Activated CD4-positive, CD25-positive, alpha-beta regulatory T cell treated with anti-CD3 and anti-CD28 coated beads, Interleukin-2, amount 50 U/mL, for 16 hours (primary cell): ENCODE results near the gene HK2.
"Not testable (repeated sequence)": the region's sequence is repeated elsewhere in the genome, so short reads cannot be mapped to it uniquely, and the experiment has no call there.

Experiments
- DNase-seq: peaks from one replicate; pipeline ENCODE4 v3.0.0-alpha.2; 2020; ENCODE audit warnings: low read depth, low spot score

Gene HK2

GRCh38 chr2:74877376-74877775, 43.4 kb downstream of the HK2 start:
- DNase-seq, result no peak

- DNase-seq, result no peak
Observed at GRCh38 chr2:74877781-74878433, 44.0 kb downstream of the HK2 start.

DNA sequence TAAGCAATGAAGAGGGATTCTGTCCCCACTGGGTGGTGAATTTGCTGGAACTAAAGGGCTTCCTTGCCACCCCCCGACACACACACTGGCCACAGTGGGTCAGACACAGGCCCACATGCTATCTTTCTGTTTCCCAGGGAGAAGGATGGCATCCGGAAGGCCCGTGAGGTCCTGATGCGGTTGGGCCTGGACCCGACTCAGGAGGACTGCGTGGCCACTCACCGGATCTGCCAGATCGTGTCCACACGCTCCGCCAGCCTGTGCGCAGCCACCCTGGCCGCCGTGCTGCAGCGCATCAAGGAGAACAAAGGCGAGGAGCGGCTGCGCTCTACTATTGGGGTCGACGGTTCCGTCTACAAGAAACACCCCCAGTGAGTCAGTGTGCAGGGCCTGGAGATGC, 44.6 kb downstream of the HK2 start:
- DNase-seq, result no peak

DNA sequence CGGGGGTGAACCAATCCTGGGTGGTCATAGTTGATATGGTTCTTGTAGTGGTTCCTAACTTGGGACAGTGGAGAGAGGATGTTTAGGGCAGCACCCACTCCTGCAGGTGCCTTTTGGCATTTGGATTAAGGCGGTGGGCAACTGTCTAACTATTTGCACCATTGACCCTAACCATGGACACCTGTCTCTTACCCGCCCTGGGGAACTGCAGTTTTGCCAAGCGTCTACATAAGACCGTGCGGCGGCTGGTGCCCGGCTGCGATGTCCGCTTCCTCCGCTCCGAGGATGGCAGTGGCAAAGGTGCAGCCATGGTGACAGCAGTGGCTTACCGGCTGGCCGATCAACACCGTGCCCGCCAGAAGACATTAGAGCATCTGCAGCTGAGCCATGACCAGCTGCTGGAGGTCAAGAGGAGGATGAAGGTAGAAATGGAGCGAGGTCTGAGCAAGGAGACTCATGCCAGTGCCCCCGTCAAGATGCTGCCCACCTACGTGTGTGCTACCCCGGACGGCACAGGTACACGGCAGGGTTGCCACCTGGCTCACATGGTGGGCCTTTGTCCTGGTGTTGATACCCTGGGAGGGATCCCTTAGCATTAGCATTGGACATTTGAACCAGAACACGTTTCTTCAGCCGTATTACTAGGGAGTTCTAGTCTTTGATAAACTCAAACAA, 46.3 kb downstream of the HK2 start:
- DNase-seq, result no peak

DNA sequence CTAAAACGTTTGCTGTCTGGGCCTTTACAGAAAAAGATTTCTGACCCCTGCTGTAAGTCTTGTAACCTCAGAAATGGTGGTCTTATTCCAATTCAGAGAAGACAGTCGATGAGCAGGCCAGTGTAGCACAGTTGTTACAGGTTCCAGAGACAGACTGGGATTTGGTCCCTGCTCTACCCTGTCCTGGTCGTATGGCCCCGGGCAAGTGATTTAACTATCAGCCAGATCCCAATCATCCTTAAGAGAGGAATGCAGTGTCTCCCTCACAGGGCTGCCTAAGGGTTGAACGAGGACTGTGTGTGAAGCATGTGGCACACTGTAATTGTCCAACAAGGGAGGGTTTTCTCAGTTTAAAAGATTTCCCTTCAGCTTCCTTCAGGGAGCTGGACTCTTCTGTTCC, 47.2 kb downstream of the HK2 start:
- no peak for DNase-seq

- no peak for DNase-seq
Observed at GRCh38 chr2:74881626-74882298, 47.8 kb downstream of the HK2 start.

DNA sequence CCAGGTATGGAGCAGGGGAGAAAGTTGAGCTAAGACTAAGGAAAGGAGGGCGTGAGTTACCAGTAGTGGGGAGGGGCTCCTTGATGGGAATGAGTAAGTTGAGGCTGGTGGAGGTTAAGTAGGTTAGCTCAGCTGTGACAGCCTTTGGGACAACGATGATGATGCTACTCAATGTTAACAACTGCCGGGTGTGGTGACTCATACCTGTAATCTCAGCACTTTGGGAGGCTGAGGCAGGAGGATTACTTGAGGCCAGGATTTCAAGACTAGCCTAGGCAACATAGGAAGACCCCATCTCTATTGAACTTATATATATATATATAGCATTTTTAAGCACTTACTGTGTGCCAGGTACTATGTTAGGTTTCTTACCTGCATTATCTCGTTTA, 48.4 kb downstream of the HK2 start:
- no peak for DNase-seq

DNA sequence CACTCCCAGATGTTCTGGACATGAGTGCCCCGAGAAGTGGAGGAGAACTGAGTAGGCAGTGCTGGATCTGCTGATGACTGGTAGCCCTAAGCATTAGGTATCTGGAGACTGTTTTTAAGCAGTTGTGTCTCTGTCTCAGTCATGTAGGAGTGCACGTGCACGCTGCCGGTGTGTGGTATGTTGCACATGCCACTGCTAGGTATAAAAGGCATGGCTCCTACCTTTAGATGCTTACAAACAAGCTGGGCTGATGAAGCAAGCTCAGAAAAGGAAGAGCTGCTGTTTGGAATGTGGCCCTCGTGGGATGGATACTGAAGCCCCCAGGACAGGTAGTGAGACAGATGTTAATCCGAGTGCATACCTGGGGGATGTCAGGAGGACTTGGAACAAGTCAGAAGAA, 49.1 kb downstream of the HK2 start:
- DNase-seq, result no peak

GRCh38 chr2:74884118-74884762, 50.3 kb downstream of the HK2 start:
- DNase-seq, result no peak

DNA sequence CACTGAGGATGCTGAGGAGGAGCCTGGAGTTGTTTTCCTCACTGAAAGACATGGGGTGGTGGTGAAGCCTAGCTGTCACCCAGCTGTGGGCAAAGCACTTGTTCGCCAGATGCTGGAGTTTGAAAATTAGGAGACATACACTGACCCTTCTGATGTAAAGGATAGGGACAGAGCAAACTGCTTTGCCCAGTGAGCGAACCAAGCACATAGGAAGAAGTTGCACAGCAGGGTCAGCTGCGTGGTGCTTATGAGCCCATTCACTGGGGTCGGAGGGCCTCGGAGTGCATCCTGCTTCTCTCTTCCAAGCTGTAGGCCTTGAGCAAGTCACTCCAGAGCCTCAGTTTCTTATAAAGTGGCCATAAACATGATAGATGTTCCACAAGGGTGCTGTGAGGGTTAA, 50.9 kb downstream of the HK2 start:
- no peak for DNase-seq

GRCh38 chr2:74886251-74886650, 52.3 kb downstream of the HK2 start:
- no peak for DNase-seq

DNA sequence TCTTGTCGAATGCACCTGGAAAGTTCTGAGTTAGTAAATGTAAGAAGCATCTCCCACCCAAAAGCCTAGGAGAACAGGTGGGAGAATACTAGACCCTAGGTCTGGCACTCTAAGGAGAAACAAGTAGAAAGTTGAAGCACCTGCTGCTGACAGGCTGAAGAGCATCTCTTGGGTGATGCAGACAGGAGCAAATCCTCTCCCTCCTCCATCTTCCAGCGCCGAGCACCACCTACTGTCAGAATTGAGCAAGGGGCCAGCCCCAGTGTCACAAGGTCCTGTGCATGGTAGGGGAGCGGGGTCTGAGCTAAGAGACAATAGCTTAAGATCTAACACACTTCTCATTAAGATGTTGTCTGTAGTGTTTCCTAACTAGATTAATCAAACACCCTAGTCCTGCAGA, 52.9 kb downstream of the HK2 start:
- no peak for DNase-seq

DNA sequence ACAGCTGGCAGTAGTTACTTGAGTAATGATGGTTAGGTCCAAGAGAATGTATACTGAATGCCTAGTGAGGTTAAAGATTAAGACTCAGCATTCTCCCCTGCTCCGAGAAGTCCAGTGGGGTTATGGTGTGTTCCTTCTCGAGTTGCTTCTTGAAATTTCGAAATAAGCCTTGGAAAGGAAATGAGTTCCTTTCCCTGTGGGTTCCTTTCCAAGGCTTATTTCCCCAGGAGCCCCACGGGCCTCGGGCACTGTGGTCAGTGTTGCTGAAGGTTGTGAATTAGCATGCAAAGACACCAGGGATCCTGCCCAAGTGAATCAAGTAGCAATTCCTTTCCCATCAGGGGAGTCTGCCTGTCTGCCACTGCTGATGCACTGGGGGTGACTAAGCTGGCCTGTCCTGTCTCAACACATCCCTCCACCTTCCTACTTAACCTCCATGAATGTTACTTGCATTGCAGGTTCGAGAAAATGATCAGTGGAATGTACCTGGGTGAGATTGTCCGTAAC, 53.6 kb downstream of the HK2 start:
- no peak for DNase-seq

- no peak for DNase-seq
Observed at GRCh38 chr2:74887960-74888700, 54.2 kb downstream of the HK2 start.

- DNase-seq, result no peak
Observed at GRCh38 chr2:74889159-74889558, 55.2 kb downstream of the HK2 start.

DNA sequence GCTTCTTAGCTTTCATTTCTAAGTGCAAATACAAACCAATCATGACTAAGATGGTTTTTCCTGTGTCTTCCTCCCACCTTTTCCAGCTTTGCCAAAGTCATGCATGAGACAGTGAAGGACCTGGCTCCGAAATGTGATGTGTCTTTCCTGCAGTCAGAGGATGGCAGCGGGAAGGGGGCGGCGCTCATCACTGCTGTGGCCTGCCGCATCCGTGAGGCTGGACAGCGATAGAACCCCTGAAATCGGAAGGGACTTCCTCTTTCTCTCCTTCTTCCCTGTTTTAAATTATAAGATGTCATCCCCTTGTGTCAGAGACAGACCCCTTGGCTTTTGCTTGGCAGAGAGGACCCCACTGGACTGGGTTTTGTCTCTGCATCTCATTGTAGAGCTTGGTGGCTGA, 56.8 kb downstream of the HK2 start:
- DNase-seq, result no peak

DNA sequence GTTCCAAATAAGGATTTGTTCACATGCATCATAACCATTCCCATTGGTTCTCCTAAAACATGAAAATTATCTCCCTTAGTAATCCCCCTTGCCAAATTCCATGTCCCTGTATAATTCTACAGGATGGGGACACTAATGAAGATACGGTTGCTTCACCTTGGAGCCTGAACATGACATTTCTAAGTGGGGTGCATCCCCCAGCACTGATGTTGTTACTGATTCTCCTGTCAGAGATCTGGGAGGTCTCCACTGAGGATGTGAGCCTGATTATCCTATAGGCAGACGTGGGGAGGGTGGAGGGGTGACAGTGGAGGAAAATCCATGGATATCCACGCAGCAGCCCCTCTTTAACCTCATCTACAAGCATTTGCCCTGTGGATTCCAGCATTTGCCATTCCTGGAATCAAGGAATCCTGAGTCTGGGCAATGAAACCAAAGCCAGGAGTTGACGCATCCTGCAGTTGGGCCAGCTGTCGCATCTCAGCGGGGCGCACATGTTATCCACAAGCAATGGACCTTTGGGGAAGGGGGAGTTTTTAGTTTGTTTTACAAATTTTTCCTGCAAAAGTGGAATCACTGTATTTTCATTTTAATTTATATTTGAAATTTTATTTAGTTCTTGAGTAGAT, 57.3 kb downstream of the HK2 start:
- DNase-seq, result no peak

DNA sequence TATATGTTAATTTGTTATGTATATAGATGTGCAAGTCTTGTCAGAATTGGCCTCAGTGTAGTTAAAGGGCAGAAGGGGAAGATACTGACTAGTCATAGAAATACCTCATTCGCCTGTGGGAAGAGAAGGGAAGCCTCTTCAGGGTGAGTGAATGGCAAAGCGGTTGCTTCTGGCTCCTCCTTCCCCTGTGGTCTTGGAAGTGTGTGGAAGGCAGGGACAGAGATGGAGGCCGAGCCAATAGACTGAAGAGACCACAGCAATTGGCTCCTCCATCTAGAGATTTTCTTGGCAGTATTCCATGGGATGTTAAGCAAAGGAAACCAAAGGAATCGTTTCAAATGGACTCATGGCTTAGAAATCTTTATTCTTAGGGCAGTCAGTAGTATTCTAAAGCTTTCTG, 57.9 kb downstream of the HK2 start:
- DNase-seq, result not testable (repeated sequence)

GRCh38 chr2:74892609-74893008, 58.7 kb downstream of the HK2 start:
- no peak for DNase-seq

GRCh38 chr2:74893332-74893731, 59.4 kb downstream of the HK2 start:
- no peak for DNase-seq

DNA sequence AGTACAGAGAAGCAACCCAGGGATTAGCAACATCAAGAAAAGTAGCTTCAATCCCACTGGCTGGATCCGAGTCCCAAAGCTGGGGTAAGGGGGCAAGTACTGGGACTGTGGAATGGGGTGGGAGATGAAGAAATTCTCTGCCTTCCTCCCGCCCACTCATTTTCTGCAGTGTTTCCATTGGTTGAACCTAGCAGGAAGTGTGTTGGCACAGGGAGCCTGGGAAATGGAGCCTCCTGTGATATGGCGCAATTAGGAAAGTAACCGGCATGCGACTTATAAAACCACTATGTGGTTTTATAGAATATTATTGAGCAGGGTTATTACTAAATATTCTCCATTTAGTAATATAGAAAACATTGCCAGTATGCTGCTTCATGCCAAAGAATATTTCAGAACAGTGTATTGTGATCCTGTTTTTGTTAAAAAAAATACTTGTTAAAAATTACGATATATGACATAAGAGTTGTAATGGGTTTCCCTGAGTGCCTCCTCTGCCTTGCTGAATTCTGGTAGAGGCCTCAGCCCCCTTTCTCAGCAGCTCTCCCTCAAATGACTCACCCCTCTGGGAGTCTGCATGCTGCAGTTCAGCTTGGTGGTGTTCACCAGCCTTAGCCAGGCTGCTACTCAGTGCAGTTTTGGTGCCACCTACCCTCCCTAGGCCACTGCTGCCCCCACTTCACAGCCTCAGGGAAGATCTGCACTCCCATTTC, 60.5 kb downstream of the HK2 start:
- DNase-seq, result no peak
